ENCODE results near the gene SYK.

Gene SYK

DNA sequence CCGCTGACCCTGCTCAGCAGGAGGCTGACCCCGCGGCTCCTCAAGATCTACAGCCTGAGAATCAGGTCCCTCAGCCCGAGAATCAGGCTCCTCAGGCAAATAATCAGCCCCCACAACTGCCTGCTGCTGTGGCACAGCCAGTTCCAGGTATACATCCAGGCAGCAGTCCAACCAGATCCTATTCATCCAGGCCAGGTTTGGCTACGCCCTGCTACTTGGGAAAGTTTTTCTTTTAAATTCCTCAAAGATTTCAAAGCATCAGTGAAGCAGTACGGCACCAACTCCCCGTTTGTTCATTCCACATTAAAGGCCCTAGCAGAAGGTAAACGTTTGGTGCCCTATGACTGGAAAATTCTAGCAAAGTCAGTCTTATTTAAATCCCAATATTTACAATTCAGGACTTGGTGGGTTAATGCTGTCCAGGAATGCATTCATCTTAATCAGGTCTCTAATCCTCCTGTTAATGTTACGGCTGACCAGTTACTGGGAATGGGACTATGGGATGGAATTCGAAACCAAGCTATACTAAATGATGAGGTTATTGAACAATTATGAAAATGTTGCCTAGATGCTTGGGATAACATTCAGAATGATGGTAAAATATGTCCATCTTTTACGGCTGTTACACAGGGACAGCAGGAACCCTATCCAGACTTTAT lies 102.3 kb downstream of the SYK start:
- H3K36me3 Mint-ChIP-seq (ENCODE audit: low read depth), result peaks cover 6% of the 10 kb centered on the region
- no peak overlapping the region for H3K4me3 Mint-ChIP-seq
- H3K9me3 Mint-ChIP-seq, result no peaks in the 10 kb centered on the region
- no peak overlapping the region for H3K27ac Mint-ChIP-seq
- H3K27me3 Mint-ChIP-seq, result no peaks in the 10 kb centered on the region
- H3K4me1 Mint-ChIP-seq (ENCODE audit: low read depth), result no peaks in the 10 kb centered on the region

- no peak overlapping the region for H3K27ac Mint-ChIP-seq
- H3K9me3 Mint-ChIP-seq, result no peaks in the 10 kb centered on the region
- H3K36me3 Mint-ChIP-seq (ENCODE audit: low read depth), result no peaks in the 10 kb centered on the region
- no peak overlapping the region for H3K4me3 Mint-ChIP-seq
- no peaks in the 10 kb centered on the region for H3K27me3 Mint-ChIP-seq
- H3K4me1 Mint-ChIP-seq (ENCODE audit: low read depth), result no peaks in the 10 kb centered on the region
Observed at GRCh38 chr9:90904706-90905478, 103.3 kb downstream of the SYK start.

DNA sequence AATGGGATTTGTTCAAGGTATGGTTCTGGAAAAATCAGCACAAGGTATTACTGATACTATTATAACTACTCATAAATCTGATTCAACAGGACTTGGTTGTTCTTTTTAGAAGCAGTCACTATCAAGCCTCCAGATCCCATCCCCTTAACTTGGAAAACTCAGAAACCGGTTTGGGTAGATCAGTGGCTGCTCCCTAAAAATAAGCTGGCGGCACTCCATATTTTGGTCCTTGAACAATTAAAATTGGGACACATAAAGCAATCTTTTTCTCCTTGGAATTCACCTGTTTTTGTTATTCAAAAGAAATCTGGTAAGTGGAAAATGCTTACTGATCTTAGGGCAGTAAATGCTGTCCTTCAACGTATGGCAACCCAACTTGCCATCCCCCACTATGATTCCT lies 104.2 kb downstream of the SYK start:
- H3K27ac Mint-ChIP-seq, result no peak overlapping the region
- no peaks in the 10 kb centered on the region for H3K27me3 Mint-ChIP-seq
- no peak overlapping the region for H3K4me3 Mint-ChIP-seq
- no peaks in the 10 kb centered on the region for H3K36me3 Mint-ChIP-seq (ENCODE audit: low read depth)
- no peaks in the 10 kb centered on the region for H3K4me1 Mint-ChIP-seq (ENCODE audit: low read depth)
- H3K9me3 Mint-ChIP-seq, result no peaks in the 10 kb centered on the region

DNA sequence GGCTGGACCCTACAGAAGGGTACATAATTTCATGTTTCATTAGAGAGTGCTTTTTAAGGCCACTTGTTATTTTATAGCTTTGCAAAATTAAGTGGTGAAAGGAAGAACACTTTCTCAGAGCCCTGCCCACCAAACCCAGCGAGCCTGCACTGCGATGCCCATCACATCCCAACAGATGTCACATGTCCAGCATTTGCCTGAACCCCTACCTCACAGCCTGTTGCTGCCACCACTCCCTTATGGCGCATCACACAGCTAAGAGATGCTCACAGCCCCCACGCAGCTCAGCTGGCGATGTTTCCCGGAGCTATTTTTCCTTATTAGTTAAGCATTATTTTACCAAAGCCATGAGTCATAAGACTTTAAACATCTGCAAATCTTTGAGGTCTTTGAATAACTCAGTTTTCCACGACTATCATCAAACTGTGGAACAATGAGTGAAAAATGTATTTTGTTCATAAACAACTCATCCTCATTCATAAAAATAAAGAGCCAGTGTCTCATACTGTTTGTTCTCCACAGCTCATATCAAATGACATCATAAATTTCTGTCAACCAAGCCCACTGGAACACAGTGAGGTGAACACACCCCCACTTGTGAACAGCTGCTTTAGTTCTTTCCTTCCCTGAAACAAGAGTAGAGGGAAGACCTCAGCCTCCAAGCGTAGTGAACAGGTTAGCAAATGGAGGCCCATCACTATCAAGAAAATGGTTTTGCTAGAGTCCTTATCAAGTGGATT lies 104.9 kb downstream of the SYK start:
- Mint-ChIP-seq H3K27me3 (no peaks in the 10 kb centered on the region), H3K9me3 (no peaks in the 10 kb centered on the region), H3K36me3 (ENCODE audit: low read depth) (no peaks in the 10 kb centered on the region), H3K4me3 (no peak overlapping the region), H3K4me1 (ENCODE audit: low read depth) (no peaks in the 10 kb centered on the region), H3K27ac (no peak overlapping the region)

- Mint-ChIP-seq H3K4me3 (no peak overlapping the region), H3K27ac (no peak overlapping the region), H3K4me1 (ENCODE audit: low read depth) (no peaks in the 10 kb centered on the region), H3K27me3 (no peaks in the 10 kb centered on the region), H3K9me3 (no peaks in the 10 kb centered on the region), H3K36me3 (ENCODE audit: low read depth) (no peaks in the 10 kb centered on the region)
Observed at GRCh38 chr9:90907056-90907445, 105.4 kb downstream of the SYK start.

- no peaks in the 10 kb centered on the region for H3K36me3 Mint-ChIP-seq (ENCODE audit: low read depth)
- no peaks in the 10 kb centered on the region for H3K4me1 Mint-ChIP-seq (ENCODE audit: low read depth)
- no peak overlapping the region for H3K27ac Mint-ChIP-seq
- H3K4me3 Mint-ChIP-seq, result no peak overlapping the region
- no peaks in the 10 kb centered on the region for H3K9me3 Mint-ChIP-seq
- no peaks in the 10 kb centered on the region for H3K27me3 Mint-ChIP-seq
Observed at GRCh38 chr9:90907790-90908189, 106.2 kb downstream of the SYK start.

GRCh38 chr9:90909225-90909624 lies 107.6 kb downstream of the SYK start:
- H3K27me3 Mint-ChIP-seq, result no peaks in the 10 kb centered on the region
- H3K4me1 Mint-ChIP-seq (ENCODE audit: low read depth), result no peaks in the 10 kb centered on the region
- no peaks in the 10 kb centered on the region for H3K9me3 Mint-ChIP-seq
- no peak overlapping the region for H3K27ac Mint-ChIP-seq
- no peak overlapping the region for H3K4me3 Mint-ChIP-seq
- H3K36me3 Mint-ChIP-seq (ENCODE audit: low read depth), result no peaks in the 10 kb centered on the region

GRCh38 chr9:90909747-90910283 lies 108.2 kb downstream of the SYK start:
- no peak overlapping the region for H3K4me3 Mint-ChIP-seq
- H3K27ac Mint-ChIP-seq, result no peak overlapping the region
- no peaks in the 10 kb centered on the region for H3K9me3 Mint-ChIP-seq
- H3K4me1 Mint-ChIP-seq (ENCODE audit: low read depth), result peaks cover 2% of the 10 kb centered on the region
- no peaks in the 10 kb centered on the region for H3K27me3 Mint-ChIP-seq
- H3K36me3 Mint-ChIP-seq (ENCODE audit: low read depth), result no peaks in the 10 kb centered on the region

DNA sequence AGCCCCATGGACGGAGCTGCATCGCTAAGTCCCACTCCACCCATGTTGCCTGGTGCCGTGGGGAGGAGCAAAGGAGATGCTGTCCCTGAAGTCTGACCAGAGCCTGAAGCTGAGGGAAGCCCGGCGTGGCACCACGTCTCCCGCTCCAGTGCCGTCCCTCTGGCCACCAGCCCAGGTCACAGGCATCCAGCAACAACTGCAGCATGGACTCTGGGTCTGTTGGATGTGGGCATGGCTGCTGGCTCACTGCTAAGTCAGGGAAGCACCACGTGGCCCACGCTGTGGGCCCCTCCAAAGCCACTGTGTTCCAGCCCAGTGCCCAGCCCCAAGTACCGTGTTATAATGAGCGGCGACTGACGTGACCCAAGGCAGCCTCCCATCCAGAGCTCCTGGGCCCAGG lies 112.6 kb downstream of the SYK start:
- no peaks in the 10 kb centered on the region for H3K9me3 Mint-ChIP-seq
- H3K27me3 Mint-ChIP-seq, result no peaks in the 10 kb centered on the region
- no peak overlapping the region for H3K4me3 Mint-ChIP-seq
- no peaks in the 10 kb centered on the region for H3K36me3 Mint-ChIP-seq (ENCODE audit: low read depth)
- no peak overlapping the region for H3K27ac Mint-ChIP-seq
- H3K4me1 Mint-ChIP-seq (ENCODE audit: low read depth), result peaks cover 8% of the 10 kb centered on the region

DNA sequence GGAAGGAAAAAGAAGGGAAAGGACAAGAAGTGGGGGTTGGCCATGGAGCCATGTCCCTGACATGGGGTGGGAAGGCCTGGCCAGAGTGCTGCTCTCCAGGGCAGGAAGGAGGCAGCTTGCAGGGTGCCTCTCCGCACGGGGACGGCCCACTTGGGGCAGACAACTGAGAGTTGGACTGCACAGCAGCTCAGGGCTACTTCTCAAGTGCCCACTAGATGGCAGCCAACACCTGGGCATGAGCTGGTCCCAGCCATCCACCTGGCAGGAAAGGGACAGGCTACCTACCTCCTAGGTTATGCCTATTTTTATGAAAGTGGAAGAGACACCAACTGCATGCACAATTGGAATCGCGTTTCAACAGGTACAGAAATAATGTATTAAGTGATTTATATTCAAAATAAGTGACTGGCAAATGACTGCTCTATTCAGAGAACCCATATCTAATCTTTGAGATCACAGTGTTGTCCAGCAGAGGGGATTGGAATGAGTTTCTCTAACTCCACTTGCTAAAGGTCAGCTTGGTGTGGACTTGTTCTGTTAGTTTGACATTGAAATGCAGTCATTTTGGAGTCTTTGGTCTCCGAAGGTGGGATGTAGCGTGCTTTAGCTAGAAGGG lies 113.4 kb downstream of the SYK start:
- Mint-ChIP-seq H3K27me3 (no peaks in the 10 kb centered on the region), H3K27ac (no peak overlapping the region), H3K4me3 (no peak overlapping the region), H3K9me3 (no peaks in the 10 kb centered on the region), H3K36me3 (ENCODE audit: low read depth) (no peaks in the 10 kb centered on the region), H3K4me1 (ENCODE audit: low read depth) (peaks cover 8% of the 10 kb centered on the region)

- Mint-ChIP-seq H3K4me1 (ENCODE audit: low read depth) (peaks cover 8% of the 10 kb centered on the region), H3K27me3 (no peaks in the 10 kb centered on the region), H3K4me3 (no peak overlapping the region), H3K36me3 (ENCODE audit: low read depth) (no peaks in the 10 kb centered on the region), H3K27ac (no peak overlapping the region), H3K9me3 (no peaks in the 10 kb centered on the region)
Observed at GRCh38 chr9:90915693-90916092, 114.1 kb downstream of the SYK start.

DNA sequence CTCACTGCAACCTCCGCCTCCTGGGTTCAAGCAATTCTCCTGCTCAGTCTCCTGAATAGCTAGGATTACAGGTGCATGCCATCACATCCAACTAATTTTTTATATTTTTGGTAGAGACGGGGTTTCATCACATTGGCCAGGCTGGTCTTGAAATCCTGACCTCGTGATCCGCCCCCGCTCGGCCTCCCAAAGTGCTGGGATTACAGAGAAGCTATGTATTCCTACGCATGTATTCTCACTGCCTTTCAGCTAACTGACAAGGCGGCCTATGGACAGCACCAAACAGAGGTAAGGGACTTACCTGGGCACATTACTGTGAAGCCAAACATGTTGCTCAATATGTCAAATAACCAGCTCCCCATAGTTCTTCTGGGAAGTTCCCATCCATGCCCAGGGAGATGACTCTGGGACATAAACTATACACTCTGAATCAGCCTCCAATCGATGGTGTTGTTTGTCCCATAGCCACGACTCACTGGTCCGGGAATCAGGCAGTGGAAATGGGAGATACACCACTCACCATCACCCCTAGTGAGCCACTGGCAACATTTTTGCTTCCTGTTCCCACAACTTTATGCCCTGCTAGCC lies 114.6 kb downstream of the SYK start:
- Mint-ChIP-seq H3K4me3 (no peak overlapping the region), H3K27me3 (no peaks in the 10 kb centered on the region), H3K27ac (no peak overlapping the region), H3K36me3 (ENCODE audit: low read depth) (no peaks in the 10 kb centered on the region), H3K9me3 (no peaks in the 10 kb centered on the region), H3K4me1 (ENCODE audit: low read depth) (peaks cover 8% of the 10 kb centered on the region)

DNA sequence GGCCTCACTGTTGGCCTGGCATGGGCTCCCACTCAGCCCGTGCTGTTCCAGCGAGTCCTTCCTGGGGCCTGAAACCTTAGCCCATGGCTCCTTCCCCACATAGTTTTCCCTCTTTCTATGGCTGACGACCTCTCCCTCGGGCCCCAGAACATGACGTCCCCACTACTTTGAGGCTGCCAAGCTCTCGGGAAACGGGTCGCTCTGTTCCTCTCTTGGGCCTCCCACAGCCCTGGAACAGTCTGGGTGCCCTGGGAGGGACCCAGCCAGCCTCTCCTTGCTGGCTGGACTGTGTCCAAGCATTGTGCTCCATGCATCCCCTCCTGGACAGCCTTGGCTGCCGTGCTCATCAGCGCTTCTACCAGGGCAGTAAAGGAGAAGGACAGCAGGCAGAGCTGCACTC lies 118.3 kb downstream of the SYK start:
- Mint-ChIP-seq H3K27ac (no peak overlapping the region), H3K36me3 (ENCODE audit: low read depth) (no peaks in the 10 kb centered on the region), H3K9me3 (no peaks in the 10 kb centered on the region), H3K27me3 (peaks cover 19% of the 10 kb centered on the region), H3K4me3 (no peak overlapping the region), H3K4me1 (ENCODE audit: low read depth) (peaks cover 16% of the 10 kb centered on the region)

- Mint-ChIP-seq H3K4me1 (ENCODE audit: low read depth) (peaks cover 10% of the 10 kb centered on the region), H3K27ac (no peak overlapping the region), H3K4me3 (no peak overlapping the region), H3K27me3 (peaks cover 24% of the 10 kb centered on the region), H3K36me3 (ENCODE audit: low read depth) (no peaks in the 10 kb centered on the region), H3K9me3 (no peaks in the 10 kb centered on the region)
Observed at GRCh38 chr9:90921104-90921503, 119.5 kb downstream of the SYK start.

Data from stimulated activated naive CD8-positive, alpha-beta T cell treated with anti-CD3 and anti-CD28 coated beads, Interleukin-15, Interleukin-2, amounts not matched to agents 100 ng/mL and 50 ng/mL, for 24 hours (primary cell).